M059J (cell line): ENCODE results near the gene FRMD4B. TPM values are rescaled to one million over a fixed set of nuclear protein-coding genes. Genes with fewer than 3 reads are reported as not detected.

Source experiments
- DNase-seq: peaks from one replicate; pipeline ENCODE4 v3.0.0-alpha.2; 2012; ENCODE audit warnings: low read depth
- total RNA-seq: library from RNA; depleted of rRNA; stranded (reverse); fragments of >200 nt; shearing (Covaris generic); gene quantifications from 2 replicates; pipeline ENCODE4 v1.2.3, GENCODE V29; 2014

The FRMD4B gene
- total RNA-seq, 1 experiment from 2014 or later = 0.25 TPM

GRCh38 chr3:69203631-69204314 is 182.1 kb downstream of the FRMD4B start:
- DNase-seq = no peak

GRCh38 chr3:69201658-69202057 is 184.2 kb downstream of the FRMD4B start:
- DNase-seq = no peak

- DNase-seq = peak; percentile 21
These were observed 185.4 kb downstream of the FRMD4B start for GRCh38 chr3:69200384-69201068.

DNA sequence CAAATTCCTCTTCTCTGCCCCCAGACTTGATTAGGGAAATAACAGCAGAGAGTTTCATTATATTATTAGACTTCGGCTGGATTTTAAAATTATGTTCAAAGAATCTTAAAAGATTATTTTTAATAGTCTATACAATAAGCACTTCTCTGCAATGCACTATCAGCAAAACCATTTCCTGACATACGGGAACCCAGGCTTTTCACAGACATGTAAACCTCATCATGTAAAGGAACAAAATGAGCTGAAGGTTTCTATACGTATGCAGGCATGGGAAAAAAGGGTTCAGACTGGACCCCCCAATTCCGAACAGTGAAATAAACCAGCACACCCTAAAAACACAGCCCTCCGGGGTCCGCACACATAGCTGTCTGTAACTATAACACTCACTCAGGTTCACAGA is 185.9 kb downstream of the FRMD4B start:
- DNase-seq = no peak

DNA sequence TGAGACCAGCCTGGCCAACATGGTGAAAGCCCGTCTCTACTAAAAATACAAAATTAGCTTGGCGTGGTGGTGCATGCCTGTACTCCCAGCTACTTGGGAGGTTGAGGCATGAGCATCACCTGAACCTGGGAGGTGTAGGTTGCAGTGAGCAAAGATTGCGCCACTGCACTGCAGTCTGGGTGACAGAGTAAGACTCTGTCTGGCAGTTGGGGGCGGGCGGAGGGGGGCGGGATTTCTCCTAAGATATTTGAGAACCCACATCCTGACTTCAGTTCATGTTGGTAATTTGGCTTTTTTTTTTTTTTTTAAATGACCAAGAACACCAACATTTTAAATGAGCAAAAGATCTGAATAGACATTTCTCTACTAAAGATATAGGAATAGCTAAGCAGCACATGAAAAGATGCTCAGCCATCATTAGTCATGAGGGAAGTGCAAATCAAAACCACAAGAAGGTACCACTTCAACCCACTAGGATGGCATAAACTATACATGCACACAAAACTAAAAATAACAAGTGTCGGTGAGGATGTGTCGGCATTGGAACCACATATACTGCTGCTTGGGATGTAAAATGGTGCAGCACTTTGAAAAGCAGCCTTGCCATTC is 187.9 kb downstream of the FRMD4B start:
- no peak for DNase-seq

DNA sequence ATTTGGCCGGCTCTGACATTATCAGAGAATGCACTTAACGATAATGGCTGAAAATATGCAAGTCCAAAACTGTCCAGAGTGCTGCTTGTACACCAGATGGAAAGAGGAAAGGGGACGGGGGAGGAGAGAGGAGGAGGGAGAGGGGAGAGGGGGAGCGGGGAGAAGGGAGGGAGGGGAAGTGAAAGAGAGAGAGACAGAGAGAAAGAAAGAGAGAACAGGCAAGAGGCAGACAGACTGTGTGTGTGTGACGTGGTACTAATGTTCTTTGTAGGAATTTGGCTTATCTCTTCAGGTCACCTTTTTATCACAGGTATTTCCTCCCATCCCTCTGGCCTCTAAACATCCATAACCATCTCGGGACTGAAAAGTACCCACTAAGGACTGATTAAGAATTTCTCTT is 188.4 kb downstream of the FRMD4B start:
- DNase-seq = no peak

- DNase-seq = no peak
These were observed 189.0 kb downstream of the FRMD4B start for GRCh38 chr3:69196876-69197275.

DNA sequence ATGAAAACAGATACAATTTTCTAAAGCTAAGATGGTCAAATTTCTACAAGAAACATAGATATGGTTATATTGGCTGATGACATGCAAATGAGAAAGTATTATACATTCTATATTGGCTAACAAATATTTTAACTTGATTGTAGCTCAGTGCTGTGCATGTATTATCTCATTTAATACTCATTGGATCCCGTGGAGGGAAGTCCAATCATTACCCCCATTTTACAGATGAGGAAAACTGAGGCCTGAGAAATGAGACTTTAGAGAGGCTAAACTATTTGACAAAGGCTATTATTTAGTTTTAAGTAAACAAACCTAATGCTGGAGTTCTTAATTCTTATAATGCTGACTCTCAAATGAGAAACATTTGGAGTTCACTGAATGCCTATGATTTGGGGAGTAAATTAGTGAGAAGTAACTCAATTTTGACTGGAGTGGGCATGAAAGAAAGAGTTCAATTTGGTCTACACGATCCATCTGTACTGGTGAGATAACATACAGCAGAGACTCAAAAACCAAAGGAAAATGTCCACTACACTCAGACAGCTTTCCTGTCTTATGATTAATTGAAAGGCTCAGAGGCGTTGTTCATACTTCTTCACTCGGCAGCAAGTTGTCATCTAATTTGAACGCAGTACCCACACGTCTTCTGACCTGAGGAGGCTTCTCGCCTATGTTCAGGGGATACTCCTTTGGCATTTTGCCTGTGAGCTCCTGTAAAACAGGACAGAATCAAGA is 191.3 kb downstream of the FRMD4B start:
- DNase-seq = no peak

- no peak for DNase-seq
These were observed 192.1 kb downstream of the FRMD4B start for GRCh38 chr3:69193749-69194148.

DNA sequence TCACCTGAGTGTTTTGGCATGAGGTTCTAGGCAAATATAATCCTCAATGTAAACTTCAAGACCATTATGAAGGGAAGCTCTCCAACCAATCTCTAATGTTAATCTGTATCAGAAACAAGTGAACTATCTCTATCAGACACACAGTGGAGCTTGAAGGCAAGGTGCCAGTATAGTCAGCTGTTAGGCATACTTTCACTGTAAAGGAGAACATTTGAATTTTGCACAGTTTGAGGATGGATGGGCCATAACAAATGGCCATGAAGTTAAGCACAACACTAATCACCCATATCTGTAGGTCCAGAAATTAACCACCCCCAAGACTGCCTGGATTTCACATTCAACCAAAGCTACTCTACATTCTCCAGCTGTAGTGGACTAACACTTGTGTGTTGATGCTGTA is 194.4 kb downstream of the FRMD4B start:
- DNase-seq = no peak

DNA sequence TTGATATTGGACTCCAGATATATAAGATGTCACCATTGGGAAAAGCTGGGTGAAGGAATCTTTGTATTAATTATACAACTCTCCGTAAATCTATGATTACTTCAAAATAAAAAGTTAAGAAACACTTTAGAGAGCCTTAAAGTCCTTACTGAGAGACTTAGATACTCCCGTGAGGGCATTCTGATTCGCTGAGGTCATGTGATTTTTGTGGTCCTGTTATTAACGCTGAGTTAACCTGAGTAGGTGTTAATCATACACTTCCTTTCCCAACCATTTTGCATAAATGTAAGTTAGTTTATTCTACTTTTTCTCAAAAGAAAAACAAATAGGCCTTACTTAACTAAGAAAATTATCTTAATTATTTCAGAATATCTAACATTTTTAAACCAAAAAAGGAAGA is 196.4 kb downstream of the FRMD4B start:
- DNase-seq = peak; percentile 18

- no peak for DNase-seq
These were observed 199.3 kb downstream of the FRMD4B start for GRCh38 chr3:69186575-69187093.

DNA sequence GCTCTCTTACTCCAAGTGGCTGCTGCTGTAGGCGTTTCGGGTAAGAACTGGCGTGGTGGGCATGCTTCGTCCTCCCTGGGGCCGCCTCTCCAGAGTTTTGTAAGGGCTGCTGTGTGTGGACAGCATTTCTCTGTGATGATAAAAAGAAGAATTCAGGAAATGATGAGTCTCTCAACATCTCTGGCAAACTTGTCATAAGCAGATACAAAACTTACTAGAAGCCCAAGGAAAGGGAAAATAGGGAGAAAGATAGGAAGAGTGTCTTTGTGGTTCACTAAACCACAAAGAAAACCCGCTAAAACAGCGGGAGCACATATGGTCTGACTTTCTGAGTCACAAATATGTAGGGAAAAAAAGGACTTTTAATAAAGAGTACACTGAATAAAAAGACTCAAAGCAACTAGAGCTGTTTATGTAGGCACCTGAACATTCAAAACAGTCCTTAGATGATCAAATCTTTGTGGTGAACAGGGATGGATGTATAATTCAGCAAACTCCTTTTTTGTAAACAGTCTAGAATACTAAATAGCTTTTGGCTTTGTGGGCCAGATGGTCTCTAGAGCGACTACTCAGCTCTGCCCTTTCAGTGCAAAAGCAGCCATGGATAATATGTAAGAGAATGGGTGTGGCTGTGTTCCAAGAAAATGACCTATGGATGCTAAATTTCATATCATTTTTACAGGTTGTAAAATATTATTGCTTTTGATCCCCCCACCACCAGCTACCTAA is 203.1 kb downstream of the FRMD4B start:
- peak; percentile 46 for DNase-seq

DNA sequence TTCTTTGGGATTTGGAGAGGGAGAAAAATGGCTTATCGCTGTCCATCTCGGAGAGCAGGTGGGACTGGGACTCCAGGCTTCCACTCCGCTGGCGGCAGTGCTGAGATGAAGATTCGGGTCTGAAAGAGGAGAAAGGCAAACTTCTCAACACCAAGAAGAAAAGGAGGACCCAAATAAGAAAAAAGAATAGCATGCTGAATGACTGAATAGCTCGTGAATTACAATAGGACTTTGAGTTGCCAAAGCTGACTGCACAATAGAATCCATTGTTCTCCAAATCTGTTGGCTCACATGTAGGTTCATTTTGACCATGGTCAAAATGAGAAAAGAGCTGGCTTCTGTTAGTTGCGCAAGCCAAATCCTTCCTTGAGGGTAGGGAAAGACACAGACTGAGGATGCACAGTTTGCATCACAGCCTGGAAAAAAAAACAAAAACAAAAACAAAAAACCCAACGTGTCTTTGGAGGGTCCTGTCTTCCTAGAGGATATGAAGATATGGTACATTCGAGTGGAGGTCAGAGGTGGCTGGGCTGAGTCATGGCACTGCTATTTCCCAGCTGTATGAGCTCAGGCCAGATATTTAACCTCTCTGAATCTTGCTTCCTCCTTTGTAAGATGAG is 204.2 kb downstream of the FRMD4B start:
- peak; percentile 46 for DNase-seq

- no peak for DNase-seq
These were observed 204.9 kb downstream of the FRMD4B start for GRCh38 chr3:69180869-69181591.

DNA sequence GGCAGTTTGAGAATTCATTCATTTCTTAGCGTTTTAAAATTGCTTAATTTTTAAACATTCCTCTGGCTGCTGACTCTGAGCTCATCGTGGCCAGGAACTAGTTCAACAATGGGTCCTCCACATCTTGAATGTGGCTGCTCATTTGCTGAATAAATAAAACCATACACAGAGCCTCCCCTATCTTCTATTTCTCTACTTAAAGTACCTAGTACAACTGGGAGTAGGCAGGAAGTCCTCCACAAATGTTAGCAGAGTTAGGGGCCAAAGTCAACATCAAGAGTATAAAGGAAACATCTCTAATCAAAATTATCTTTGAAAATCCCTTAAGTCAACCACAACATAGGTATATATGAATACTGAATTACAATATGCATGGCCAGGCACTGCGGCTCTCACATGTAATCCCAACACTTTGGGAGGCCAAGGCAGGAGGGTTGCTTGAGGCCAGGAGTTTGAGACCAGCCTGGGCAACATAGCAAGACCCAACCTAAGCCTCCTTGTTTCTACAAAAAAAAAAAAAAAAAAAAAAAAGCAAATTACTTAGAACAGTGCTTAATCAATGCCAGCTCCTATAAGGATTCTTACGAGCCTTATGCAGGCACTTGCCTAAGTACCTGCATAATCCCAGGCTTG is 206.0 kb downstream of the FRMD4B start:
- DNase-seq = no peak

DNA sequence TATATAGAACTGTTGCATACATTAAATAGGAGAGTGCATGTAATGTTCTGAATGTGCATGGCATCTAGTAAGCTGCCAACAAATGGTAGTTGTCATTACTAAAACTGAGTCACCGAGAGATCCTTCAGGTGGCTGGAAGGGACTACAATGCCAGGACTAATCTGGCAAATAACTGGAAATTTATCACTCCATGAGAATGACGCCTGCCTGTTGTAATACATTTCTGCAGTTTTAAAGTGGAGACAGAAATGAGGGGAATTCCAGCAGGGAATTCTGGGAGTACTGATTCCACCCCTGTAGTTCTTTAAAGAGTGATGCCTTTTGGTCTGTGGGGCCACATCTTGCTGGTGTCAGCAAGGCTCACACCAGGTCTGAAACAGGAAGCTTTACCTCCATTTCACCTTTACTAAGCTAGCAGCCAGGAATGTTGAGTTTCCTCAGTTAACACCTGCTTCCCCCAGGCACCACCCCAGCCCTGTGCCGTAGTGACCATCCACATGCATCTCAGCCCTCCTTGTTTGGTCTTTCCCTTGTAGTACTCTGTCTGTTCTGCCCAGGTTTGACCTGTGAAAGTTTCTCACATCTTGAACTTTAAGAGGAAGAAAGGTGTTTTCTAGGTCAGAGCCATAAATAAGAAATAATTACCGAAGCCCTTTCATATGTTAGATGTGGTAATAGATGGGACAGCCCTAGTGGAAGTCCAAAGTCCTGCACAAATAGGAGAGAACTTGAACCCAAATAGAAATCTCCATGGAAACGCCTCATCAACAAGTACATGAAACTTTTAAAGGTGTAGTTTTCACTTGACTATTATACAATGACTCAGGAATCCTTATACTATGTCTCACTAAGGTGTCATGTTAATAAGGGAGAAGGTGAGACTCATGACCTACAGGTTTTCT is 206.8 kb downstream of the FRMD4B start:
- peak; percentile 38 for DNase-seq

DNA sequence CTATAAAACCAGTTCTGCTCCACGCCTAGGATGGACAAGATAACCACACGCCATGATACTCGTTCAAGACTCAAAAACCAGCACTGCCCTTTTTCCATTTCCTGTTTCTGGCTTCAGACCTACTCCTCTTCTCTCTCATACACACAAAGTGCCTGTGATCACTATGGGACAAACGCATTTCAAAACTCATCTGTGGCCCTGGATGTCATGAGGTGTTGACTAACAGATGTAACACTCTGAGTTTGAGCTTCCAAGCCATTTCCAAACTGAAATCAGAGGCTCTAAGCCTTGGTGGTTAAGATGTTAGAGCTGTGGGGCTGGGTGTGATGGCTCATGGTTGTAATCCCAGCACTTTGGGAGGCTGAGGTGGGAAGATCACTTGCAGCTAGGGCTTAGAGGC is 207.8 kb downstream of the FRMD4B start:
- DNase-seq = no peak
